Tibial nerve (tissue), 4 donors: ENCODE results near the gene ZNF697.
"Not testable (repeated sequence)": the region's sequence is repeated elsewhere in the genome, so short reads cannot be mapped to it uniquely, and the experiment has no call there.

Experiments
- CTCF ChIP-seq, 5 experiments: fragments of 200-600 bp in 3 of 5; fragments of 450-650 bp in 2 of 5; sonication (generic) in 3 of 5; IDR thresholded peaks; one replicate each; pipeline ENCODE4 v1.5.1; 2016 to 2019; ENCODE audit warnings: antibody characterized with exemption in 5 of 5, mild to moderate bottlenecking in 3 of 5, moderate library complexity in 2 of 5
- EP300 ChIP-seq, 2 donors: sonication (generic); formaldehyde crosslinking; IDR thresholded peaks; one replicate each; pipeline ENCODE4 v1.6.1; 2017; ENCODE audit warnings: antibody characterized with exemption in 2 of 2, mild to moderate bottlenecking in 1 of 2
- POLR2A ChIP-seq, 2 donors: fragments of 450-650 bp; IDR thresholded peaks; one replicate each; pipeline ENCODE4 v1.6.1; 2017; ENCODE audit warnings: antibody characterized with exemption in 2 of 2, mild to moderate bottlenecking in 2 of 2, moderate library complexity in 2 of 2

DNA sequence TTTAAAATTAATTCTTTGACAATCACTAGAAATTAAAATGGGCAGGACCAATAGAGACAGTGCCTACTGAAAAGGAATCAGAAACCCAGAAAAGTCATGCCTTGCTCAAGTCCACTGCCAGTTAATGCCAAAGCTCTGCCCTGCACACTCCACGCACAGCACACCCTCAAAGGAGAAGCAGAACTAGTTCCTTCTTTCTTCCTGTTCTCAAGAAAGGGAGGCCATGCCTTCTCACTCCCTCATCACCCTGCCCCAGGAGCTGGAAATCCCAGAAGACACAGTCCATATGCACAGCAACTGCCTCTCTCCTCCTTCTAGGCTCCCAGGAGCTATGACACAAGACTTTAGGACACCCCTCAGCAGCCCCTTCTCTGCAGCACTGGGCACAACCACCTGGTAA lies 31.3 kb downstream of the ZNF697 start:
- TF ChIP-seq CTCF, POLR2A, EP300 (IDR thresholded peaks at IDR 0.05): not testable (repeated sequence)
